ENCODE measurements around the gene PLP2. TPM values are rescaled to one million over a fixed set of nuclear protein-coding genes. Genes with fewer than 3 reads are reported as not detected.

The PLP2 gene
- total RNA-seq, 1 donor from 2014 or later: 19.3 TPM

GRCh38 chrX:49192722-49193328 is 21.1 kb downstream of the PLP2 start:
- Histone ChIP-seq H3K9me3 (ENCODE audit: control insufficient read depth in 3 of 3, low read length in 3 of 3) (no peaks in the 10 kb centered on the region), H3K27ac (ENCODE audit: low read depth, low read length) (no peak overlapping the region), H3K36me3 (ENCODE audit: control insufficient read depth in 3 of 3, insufficient read depth in 3 of 3, low read length in 3 of 3) (no peaks in the 10 kb centered on the region), H3K4me3 (ENCODE audit: low read length in 3 of 3) (no peak overlapping the region), H3K4me1 (ENCODE audit: control insufficient read depth in 3 of 3, insufficient read depth in 3 of 3, low read length in 3 of 3) (peaks cover 0 to 4% (median 0%) of the 10 kb centered on the region in 3 donors), H3K27me3 (ENCODE audit: control insufficient read depth in 3 of 3, insufficient read depth in 3 of 3, low read length in 3 of 3) (peaks cover 0 to 4% (median 0%) of the 10 kb centered on the region in 3 donors), H3K9ac (ENCODE audit: low read depth in 1 of 3, low read length in 3 of 3) (peak overlapping the region in 1 of 3 donors; percentile 4)

- Histone ChIP-seq H3K4me1 (ENCODE audit: control insufficient read depth in 3 of 3, insufficient read depth in 3 of 3, low read length in 3 of 3) (peaks cover 0 to 4% (median 0%) of the 10 kb centered on the region in 3 donors), H3K36me3 (ENCODE audit: control insufficient read depth in 3 of 3, insufficient read depth in 3 of 3, low read length in 3 of 3) (no peaks in the 10 kb centered on the region), H3K27me3 (ENCODE audit: control insufficient read depth in 3 of 3, insufficient read depth in 3 of 3, low read length in 3 of 3) (peaks cover 0 to 6% (median 0%) of the 10 kb centered on the region in 3 donors), H3K4me3 (ENCODE audit: low read length in 3 of 3) (no peak overlapping the region), H3K9ac (ENCODE audit: low read depth in 1 of 3, low read length in 3 of 3) (no peak overlapping the region), H3K27ac (ENCODE audit: low read depth, low read length) (no peak overlapping the region), H3K9me3 (ENCODE audit: control insufficient read depth in 3 of 3, low read length in 3 of 3) (no peaks in the 10 kb centered on the region)
These were observed 21.9 kb downstream of the PLP2 start for GRCh38 chrX:49193542-49193964.

- H3K4me3 ChIP-seq (ENCODE audit: low read length in 3 of 3): no peak overlapping the region
- no peak overlapping the region for H3K9ac ChIP-seq (ENCODE audit: low read depth in 1 of 3, low read length in 3 of 3)
- H3K27me3 ChIP-seq (ENCODE audit: control insufficient read depth in 3 of 3, insufficient read depth in 3 of 3, low read length in 3 of 3): peaks cover 0 to 11% (median 0%) of the 10 kb centered on the region in 3 donors
- H3K36me3 ChIP-seq (ENCODE audit: control insufficient read depth in 3 of 3, insufficient read depth in 3 of 3, low read length in 3 of 3): no peaks in the 10 kb centered on the region
- H3K27ac ChIP-seq (ENCODE audit: low read depth, low read length): no peak overlapping the region
- H3K4me1 ChIP-seq (ENCODE audit: control insufficient read depth in 3 of 3, insufficient read depth in 3 of 3, low read length in 3 of 3): no peaks in the 10 kb centered on the region
- no peaks in the 10 kb centered on the region for H3K9me3 ChIP-seq (ENCODE audit: control insufficient read depth in 3 of 3, low read length in 3 of 3)
These were observed 25.9 kb downstream of the PLP2 start for GRCh38 chrX:49197543-49198087.

GRCh38 chrX:49198540-49199314 is 27.0 kb downstream of the PLP2 start:
- no peaks in the 10 kb centered on the region for H3K36me3 ChIP-seq (ENCODE audit: control insufficient read depth in 3 of 3, insufficient read depth in 3 of 3, low read length in 3 of 3)

GRCh38 chrX:49199315-49199595 is 27.6 kb downstream of the PLP2 start:
- Histone ChIP-seq H3K27me3 (ENCODE audit: control insufficient read depth in 3 of 3, insufficient read depth in 3 of 3, low read length in 3 of 3) (peaks cover 0 to 11% (median 0%) of the 10 kb centered on the region in 3 donors), H3K4me3 (ENCODE audit: low read length in 3 of 3) (no peak overlapping the region), H3K36me3 (ENCODE audit: control insufficient read depth in 3 of 3, insufficient read depth in 3 of 3, low read length in 3 of 3) (no peaks in the 10 kb centered on the region), H3K4me1 (ENCODE audit: control insufficient read depth in 3 of 3, insufficient read depth in 3 of 3, low read length in 3 of 3) (no peaks in the 10 kb centered on the region), H3K27ac (ENCODE audit: low read depth, low read length) (no peak overlapping the region), H3K9ac (ENCODE audit: low read depth in 1 of 3, low read length in 3 of 3) (no peak overlapping the region), H3K9me3 (ENCODE audit: control insufficient read depth in 3 of 3, low read length in 3 of 3) (no peaks in the 10 kb centered on the region)

More at GRCh38 chrX:49198540-49199314, 27.0 kb downstream of the PLP2 start:
- H3K4me3 ChIP-seq (ENCODE audit: low read length in 3 of 3): no peak overlapping the region
- H3K27me3 ChIP-seq (ENCODE audit: control insufficient read depth in 3 of 3, insufficient read depth in 3 of 3, low read length in 3 of 3): peaks cover 0 to 11% (median 0%) of the 10 kb centered on the region in 3 donors
- H3K9me3 ChIP-seq (ENCODE audit: control insufficient read depth in 3 of 3, low read length in 3 of 3): no peaks in the 10 kb centered on the region
- H3K9ac ChIP-seq (ENCODE audit: low read depth in 1 of 3, low read length in 3 of 3): no peak overlapping the region
- H3K4me1 ChIP-seq (ENCODE audit: control insufficient read depth in 3 of 3, insufficient read depth in 3 of 3, low read length in 3 of 3): no peaks in the 10 kb centered on the region
- no peak overlapping the region for H3K27ac ChIP-seq (ENCODE audit: low read depth, low read length)

GRCh38 chrX:49199906-49200771 is 28.4 kb downstream of the PLP2 start, which contains the start of gene SYP:
Gene SYP, minus strand, starts transcription at chrX:49200193. Its CDS starts 7 bp downstream, at chrX:49200186.
- Histone ChIP-seq H3K36me3 (ENCODE audit: control insufficient read depth in 3 of 3, insufficient read depth in 3 of 3, low read length in 3 of 3) (no peaks in the 10 kb centered on the region), H3K9ac (ENCODE audit: low read depth in 1 of 3, low read length in 3 of 3) (peak within 1 kb of the TSS in 2 of 3 donors; percentile 59 to 73), H3K27ac (ENCODE audit: low read depth, low read length) (peak within 1 kb of the TSS; percentile 44), H3K4me1 (ENCODE audit: control insufficient read depth in 3 of 3, insufficient read depth in 3 of 3, low read length in 3 of 3) (no peaks in the 10 kb centered on the region), H3K9me3 (ENCODE audit: control insufficient read depth in 3 of 3, low read length in 3 of 3) (no peaks in the 10 kb centered on the region), H3K4me3 (ENCODE audit: low read length in 3 of 3) (peak within 1 kb of the TSS; percentile 54 to 66 (median 58)), H3K27me3 (ENCODE audit: control insufficient read depth in 3 of 3, insufficient read depth in 3 of 3, low read length in 3 of 3) (peaks cover 0 to 11% (median 0%) of the 10 kb centered on the region in 3 donors)

- Histone ChIP-seq H3K27me3 (ENCODE audit: control insufficient read depth in 3 of 3, insufficient read depth in 3 of 3, low read length in 3 of 3) (peaks cover 0 to 15% (median 0%) of the 10 kb centered on the region in 3 donors), H3K36me3 (ENCODE audit: control insufficient read depth in 3 of 3, insufficient read depth in 3 of 3, low read length in 3 of 3) (no peaks in the 10 kb centered on the region), H3K9ac (ENCODE audit: low read depth in 1 of 3, low read length in 3 of 3) (no peak overlapping the region), H3K4me1 (ENCODE audit: control insufficient read depth in 3 of 3, insufficient read depth in 3 of 3, low read length in 3 of 3) (no peaks in the 10 kb centered on the region), H3K27ac (ENCODE audit: low read depth, low read length) (no peak overlapping the region), H3K4me3 (ENCODE audit: low read length in 3 of 3) (no peak overlapping the region), H3K9me3 (ENCODE audit: control insufficient read depth in 3 of 3, low read length in 3 of 3) (no peaks in the 10 kb centered on the region)
These were observed 30.3 kb downstream of the PLP2 start for GRCh38 chrX:49202022-49202421.

GRCh38 chrX:49203536-49203935 is 31.8 kb downstream of the PLP2 start:
- H3K4me1 ChIP-seq (ENCODE audit: control insufficient read depth in 3 of 3, insufficient read depth in 3 of 3, low read length in 3 of 3): no peaks in the 10 kb centered on the region
- no peak overlapping the region for H3K9ac ChIP-seq (ENCODE audit: low read depth in 1 of 3, low read length in 3 of 3)
- H3K27ac ChIP-seq (ENCODE audit: low read depth, low read length): no peak overlapping the region
- H3K9me3 ChIP-seq (ENCODE audit: control insufficient read depth in 3 of 3, low read length in 3 of 3): no peaks in the 10 kb centered on the region
- peaks cover 0 to 9% (median 0%) of the 10 kb centered on the region in 3 donors for H3K27me3 ChIP-seq (ENCODE audit: control insufficient read depth in 3 of 3, insufficient read depth in 3 of 3, low read length in 3 of 3)
- no peaks in the 10 kb centered on the region for H3K36me3 ChIP-seq (ENCODE audit: control insufficient read depth in 3 of 3, insufficient read depth in 3 of 3, low read length in 3 of 3)
- H3K4me3 ChIP-seq (ENCODE audit: low read length in 3 of 3): no peak overlapping the region

GRCh38 chrX:49204017-49204416 is 32.3 kb downstream of the PLP2 start:
- H3K9ac ChIP-seq (ENCODE audit: low read depth in 1 of 3, low read length in 3 of 3): no peak overlapping the region
- no peaks in the 10 kb centered on the region for H3K9me3 ChIP-seq (ENCODE audit: control insufficient read depth in 3 of 3, low read length in 3 of 3)
- H3K27ac ChIP-seq (ENCODE audit: low read depth, low read length): no peak overlapping the region
- H3K36me3 ChIP-seq (ENCODE audit: control insufficient read depth in 3 of 3, insufficient read depth in 3 of 3, low read length in 3 of 3): no peaks in the 10 kb centered on the region
- peaks cover 0 to 4% (median 0%) of the 10 kb centered on the region in 3 donors for H3K27me3 ChIP-seq (ENCODE audit: control insufficient read depth in 3 of 3, insufficient read depth in 3 of 3, low read length in 3 of 3)
- no peak overlapping the region for H3K4me3 ChIP-seq (ENCODE audit: low read length in 3 of 3)
- no peaks in the 10 kb centered on the region for H3K4me1 ChIP-seq (ENCODE audit: control insufficient read depth in 3 of 3, insufficient read depth in 3 of 3, low read length in 3 of 3)

Measured in skeletal muscle tissue (tissue), 4 donors.